Gastrocnemius medialis (tissue), 4 donors: ENCODE measurements around the gene LIN52.

ENCODE experiments used
- CTCF ChIP-seq, 5 experiments: fragments of 450-650 bp in 3 of 5; fragments of 200-600 bp in 2 of 5; sonication (generic) in 2 of 5; IDR thresholded peaks in 4 of 5; conservative IDR thresholded peaks in 1 of 5; 1 replicate in 4 of 5; 2 replicates in 1 of 5; pipeline ENCODE4 v1.5.1; 2016 to 2019; ENCODE audit warnings: antibody characterized with exemption in 5 of 5, mild to moderate bottlenecking in 3 of 5, moderate library complexity in 3 of 5
- POLR2A ChIP-seq, 2 donors: fragments of 450-650 bp; IDR thresholded peaks; one replicate each; pipeline ENCODE4 v1.6.1; 2017; ENCODE audit warnings: antibody characterized with exemption in 2 of 2, mild to moderate bottlenecking in 2 of 2, moderate library complexity in 2 of 2

DNA sequence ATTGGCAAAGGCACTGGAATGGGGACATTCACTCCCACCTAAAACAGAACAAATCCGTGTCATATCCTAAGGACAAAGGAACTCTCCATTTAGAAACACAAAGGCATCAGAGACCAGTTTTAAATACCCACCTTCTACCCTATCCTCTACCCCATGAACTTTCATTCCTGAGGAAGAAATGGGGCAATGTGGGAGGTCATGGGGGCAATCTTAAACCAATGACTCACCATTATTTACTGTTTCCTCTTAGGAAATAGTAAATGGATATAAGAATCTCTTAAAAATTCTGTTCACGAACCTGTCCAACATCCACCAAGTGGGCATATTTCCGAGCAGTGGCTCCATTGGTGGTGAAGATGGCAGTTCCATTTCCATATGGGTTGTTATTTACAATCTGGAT, 19.9 kb upstream of the LIN52 start:
- TF ChIP-seq POLR2A (IDR thresholded peaks at IDR 0.05) = no peak
- no peak for TF ChIP-seq CTCF (IDR thresholded peaks at IDR 0.05 in 4 of 5, conservative IDR thresholded peaks at IDR 0.05 in 1 of 5)
